Glutamatergic neuron (in vitro differentiated cells): ENCODE measurements around the gene POLN. TPM values are rescaled to one million over a fixed set of nuclear protein-coding genes. Genes with fewer than 3 reads are reported as not detected.

Experiments used
- DNase-seq: peaks from one replicate; pipeline ENCODE4 v3.0.0; 2022
- H3K27ac Mint-ChIP-seq: one replicate; pipeline ENCODE4 v1.8.0; 2020; ENCODE audit warnings: mild to moderate bottlenecking, mixed read lengths, inconsistent platforms; ENCODE audit not compliant: unreplicated experiment
- H3K27me3 Mint-ChIP-seq: one replicate; pipeline ENCODE4 v1.8.0; 2020; ENCODE audit warnings: mild to moderate bottlenecking, moderate library complexity, mixed read lengths, inconsistent platforms; ENCODE audit not compliant: unreplicated experiment
- H3K36me3 Mint-ChIP-seq: one replicate; pipeline ENCODE4 v1.8.0; 2020; ENCODE audit warnings: mild to moderate bottlenecking, mixed read lengths, inconsistent platforms; ENCODE audit not compliant: unreplicated experiment
- H3K4me1 Mint-ChIP-seq: one replicate; pipeline ENCODE4 v1.8.0; 2020; ENCODE audit warnings: mild to moderate bottlenecking, low read depth, mixed read lengths, inconsistent platforms; ENCODE audit not compliant: unreplicated experiment
- H3K4me3 Mint-ChIP-seq: one replicate; pipeline ENCODE4 v1.8.0; 2020; ENCODE audit warnings: mild to moderate bottlenecking, mixed read lengths, inconsistent platforms; ENCODE audit not compliant: unreplicated experiment
- H3K9me3 Mint-ChIP-seq: one replicate; pipeline ENCODE4 v1.8.0; 2020; ENCODE audit warnings: mild to moderate bottlenecking, moderate library complexity, mixed read lengths, inconsistent platforms; ENCODE audit not compliant: unreplicated experiment
- total RNA-seq: library from RNA; stranded (reverse); fragmentation: NEBNext Ultra II Directional; extraction: Animal tissue kit (Norgen Biotek cat#: 25700); gene quantifications from one replicate; pipeline ENCODE4 v1.2.1, GENCODE V29; 2021; ENCODE audit not compliant: unreplicated experiment
- TF ChIP-seq, protein P1 (sequence below): fragments of 200-600 bp; sonication (generic); IDR thresholded peaks from one replicate; pipeline ENCODE4 v1.5.0; 2021; ENCODE audit not compliant: partially characterized antibody, unreplicated experiment

Gene POLN
- total RNA-seq, 1 donor from 2014 or later, result 6.8 TPM

DNA sequence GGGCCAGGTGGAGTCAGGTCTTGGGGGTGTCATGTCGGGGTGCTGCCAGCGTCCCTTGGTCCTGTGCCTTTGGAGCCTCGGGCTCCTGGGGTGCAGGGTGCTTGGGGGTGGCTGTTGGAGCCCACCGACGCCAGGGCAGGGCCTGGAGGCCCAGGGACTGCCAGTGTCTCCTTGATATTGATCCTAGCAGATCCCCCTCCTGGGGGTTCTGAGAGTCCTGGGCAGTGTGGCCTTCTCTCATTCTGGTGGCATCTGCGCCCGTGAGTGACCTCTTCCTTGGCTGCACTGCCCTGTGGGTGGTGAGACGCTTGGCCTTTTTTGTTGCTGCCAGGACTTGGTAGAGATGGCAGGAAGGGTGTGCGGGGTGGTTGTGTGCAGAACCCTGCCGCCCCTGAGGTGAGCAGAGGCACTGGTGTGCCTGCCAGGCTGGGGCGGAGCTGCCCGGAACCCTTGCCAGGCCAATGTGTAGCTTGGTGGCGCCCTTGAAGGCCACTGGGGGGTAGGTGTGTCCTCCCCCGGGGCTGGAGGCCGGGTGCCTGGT is 175.8 kb downstream of the POLN start:
- peak; percentile 8 for DNase-seq
- Mint-ChIP-seq H3K4me1 (no peaks in the 10 kb centered on the region), H3K36me3 (no peaks in the 10 kb centered on the region), H3K27me3 (peaks cover 6% of the 10 kb centered on the region), H3K27ac (no peak overlapping the region), H3K9me3 (peaks cover 5% of the 10 kb centered on the region), H3K4me3 (no peak overlapping the region)
- TF ChIP-seq, protein P1, sequence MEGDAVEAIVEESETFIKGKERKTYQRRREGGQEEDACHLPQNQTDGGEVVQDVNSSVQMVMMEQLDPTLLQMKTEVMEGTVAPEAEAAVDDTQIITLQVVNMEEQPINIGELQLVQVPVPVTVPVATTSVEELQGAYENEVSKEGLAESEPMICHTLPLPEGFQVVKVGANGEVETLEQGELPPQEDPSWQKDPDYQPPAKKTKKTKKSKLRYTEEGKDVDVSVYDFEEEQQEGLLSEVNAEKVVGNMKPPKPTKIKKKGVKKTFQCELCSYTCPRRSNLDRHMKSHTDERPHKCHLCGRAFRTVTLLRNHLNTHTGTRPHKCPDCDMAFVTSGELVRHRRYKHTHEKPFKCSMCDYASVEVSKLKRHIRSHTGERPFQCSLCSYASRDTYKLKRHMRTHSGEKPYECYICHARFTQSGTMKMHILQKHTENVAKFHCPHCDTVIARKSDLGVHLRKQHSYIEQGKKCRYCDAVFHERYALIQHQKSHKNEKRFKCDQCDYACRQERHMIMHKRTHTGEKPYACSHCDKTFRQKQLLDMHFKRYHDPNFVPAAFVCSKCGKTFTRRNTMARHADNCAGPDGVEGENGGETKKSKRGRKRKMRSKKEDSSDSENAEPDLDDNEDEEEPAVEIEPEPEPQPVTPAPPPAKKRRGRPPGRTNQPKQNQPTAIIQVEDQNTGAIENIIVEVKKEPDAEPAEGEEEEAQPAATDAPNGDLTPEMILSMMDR, result no peak

DNA sequence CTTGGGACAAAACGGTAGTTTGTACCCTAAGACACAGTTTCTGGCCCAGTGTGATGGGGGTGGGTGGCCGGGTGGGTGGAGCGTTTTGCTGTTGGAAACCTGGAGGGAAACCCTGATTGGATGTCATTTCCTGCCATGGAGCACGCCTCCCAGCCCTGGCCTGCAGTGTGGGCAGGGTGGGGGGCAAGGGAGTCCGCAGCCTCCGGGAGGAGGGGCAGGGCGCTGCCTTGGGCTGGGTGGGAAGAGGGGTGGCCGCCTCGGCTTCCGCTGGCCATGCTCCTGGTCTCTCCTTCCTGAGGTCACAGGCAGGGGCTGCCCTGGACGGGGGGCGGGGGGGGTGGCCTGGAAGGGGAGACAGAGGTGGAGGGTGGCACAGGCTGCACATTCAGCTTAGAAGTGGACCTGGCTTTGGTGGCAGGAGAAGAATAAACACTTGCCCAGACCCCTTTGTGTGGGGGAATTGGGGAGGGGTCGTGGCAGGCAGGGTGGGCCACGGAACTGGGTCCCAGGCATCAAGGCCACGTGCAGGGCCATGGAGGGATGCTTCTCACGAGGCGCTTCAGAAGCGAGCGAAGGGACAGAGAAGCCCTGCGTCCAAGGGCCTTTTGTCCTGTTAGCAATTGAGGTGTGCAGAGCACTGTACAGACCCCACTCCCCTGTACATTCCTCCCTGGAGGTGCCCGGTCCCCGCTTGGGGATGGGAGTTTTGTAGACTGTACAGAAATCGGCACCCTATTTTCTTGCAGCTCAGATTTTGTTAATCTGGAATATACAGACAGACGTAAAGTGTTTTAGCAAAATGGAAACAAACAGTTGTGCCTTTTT is 176.6 kb downstream of the POLN start:
- Mint-ChIP-seq H3K27me3 (peaks cover 7% of the 10 kb centered on the region), H3K9me3 (peaks cover 4% of the 10 kb centered on the region), H3K36me3 (no peaks in the 10 kb centered on the region), H3K27ac (no peak overlapping the region), H3K4me3 (no peak overlapping the region), H3K4me1 (no peaks in the 10 kb centered on the region)
- TF ChIP-seq, protein P1, result no peak
- DNase-seq, result peak; percentile 18

DNA sequence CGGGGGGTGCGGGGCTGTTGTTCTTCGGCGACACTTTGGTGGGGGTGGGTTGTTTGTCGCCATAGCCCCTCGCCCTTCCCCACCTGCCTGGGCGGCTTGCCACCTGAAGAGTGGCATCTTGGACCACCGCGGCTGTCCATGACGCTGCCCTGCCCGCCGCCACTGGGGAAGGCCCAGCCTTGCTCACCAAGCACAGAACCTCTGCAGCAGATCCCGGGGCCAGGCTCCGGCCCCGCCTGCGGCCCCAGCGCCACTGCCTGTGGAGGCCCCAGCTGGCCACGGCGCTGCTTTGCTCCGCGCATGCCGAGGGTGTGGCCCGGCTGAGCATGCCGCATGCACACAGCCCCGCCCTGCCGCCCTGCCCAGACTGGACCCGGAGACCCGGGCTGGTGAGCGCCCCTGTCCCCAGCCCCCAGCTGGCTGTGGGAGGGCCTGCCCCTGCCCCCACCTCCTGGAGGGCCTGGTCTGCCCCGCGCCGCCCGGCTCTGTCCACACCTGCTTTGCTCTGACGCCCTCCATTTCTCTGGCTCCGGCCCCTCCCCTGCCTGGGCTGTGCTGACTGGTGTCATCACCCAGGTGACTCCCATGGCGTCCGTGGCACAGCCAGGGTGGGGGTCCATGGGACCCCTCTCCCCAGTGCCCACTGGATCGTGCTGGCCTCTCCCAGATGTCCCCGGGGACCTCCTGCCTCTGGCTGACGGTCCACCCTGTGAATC is 177.5 kb downstream of the POLN start:
- Mint-ChIP-seq H3K9me3 (peaks cover 4% of the 10 kb centered on the region), H3K27me3 (peaks cover 7% of the 10 kb centered on the region), H3K4me3 (no peak overlapping the region), H3K4me1 (no peaks in the 10 kb centered on the region), H3K36me3 (no peaks in the 10 kb centered on the region), H3K27ac (no peak overlapping the region)
- peak; percentile 26 for DNase-seq
- TF ChIP-seq, protein P1, result no peak

DNA sequence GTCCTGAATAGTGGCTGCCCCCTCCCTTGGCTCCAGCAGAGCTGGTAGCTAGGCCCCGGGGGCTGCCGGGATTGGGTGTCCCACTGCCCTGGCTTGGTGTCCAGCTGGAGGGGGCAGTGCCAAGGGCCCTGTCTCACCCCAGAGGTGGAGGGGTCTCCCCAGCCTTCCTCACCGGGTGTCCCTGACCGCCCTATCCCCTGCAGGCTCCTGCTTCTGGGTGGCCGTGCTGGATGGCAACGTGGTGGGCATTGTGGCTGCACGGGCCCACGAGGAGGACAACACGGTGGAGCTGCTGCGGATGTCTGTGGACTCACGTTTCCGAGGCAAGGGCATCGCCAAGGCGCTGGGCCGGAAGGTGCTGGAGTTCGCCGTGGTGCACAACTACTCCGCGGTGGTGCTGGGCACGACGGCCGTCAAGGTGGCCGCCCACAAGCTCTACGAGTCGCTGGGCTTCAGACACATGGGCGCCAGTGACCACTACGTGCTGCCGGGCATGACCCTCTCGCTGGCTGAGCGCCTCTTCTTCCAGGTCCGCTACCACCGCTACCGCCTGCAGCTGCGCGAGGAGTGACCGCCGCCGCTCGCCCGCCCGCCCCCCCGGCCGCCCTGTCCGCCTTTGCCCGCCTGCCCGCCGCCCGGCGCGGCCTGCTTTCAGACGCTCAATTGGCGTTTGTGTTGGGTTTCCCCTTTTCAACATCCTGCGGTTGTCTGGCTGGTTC is 178.2 kb downstream of the POLN start:
- no peak overlapping the region for H3K4me3 Mint-ChIP-seq
- peak; percentile 16 for DNase-seq
- H3K27ac Mint-ChIP-seq, result no peak overlapping the region
- peaks cover 7% of the 10 kb centered on the region for H3K27me3 Mint-ChIP-seq
- no peaks in the 10 kb centered on the region for H3K4me1 Mint-ChIP-seq
- H3K9me3 Mint-ChIP-seq, result peaks cover 4% of the 10 kb centered on the region
- H3K36me3 Mint-ChIP-seq, result no peaks in the 10 kb centered on the region
- TF ChIP-seq, protein P1, result no peak
